Measurements from ENCODE around the gene MAP3K5. TPM values are rescaled to one million over a fixed set of nuclear protein-coding genes. Genes with fewer than 3 reads are reported as not detected.

MAP3K5 gene
- polyA plus RNA-seq, 1 experiment: 2.5 TPM

DNA sequence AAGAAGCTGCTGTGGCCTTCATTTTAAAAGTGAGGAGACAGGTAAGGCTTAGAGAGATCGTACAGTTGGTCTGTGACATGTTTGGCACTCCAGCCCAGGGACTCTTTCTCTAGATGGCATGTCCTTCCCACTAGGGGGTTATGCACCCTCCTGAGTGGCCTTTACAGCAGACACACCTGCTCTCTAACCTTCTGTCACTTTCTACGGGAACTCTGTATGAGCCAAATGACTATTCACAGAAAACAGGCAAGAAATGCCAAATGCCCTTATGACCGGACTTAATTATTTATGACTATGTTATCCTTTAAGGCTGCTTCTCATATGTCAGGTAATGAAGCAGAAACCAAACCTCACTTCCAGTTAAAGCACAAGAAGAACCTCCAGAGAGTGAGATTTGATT, 91.2 kb downstream of the MAP3K5 start:
- ChIA-PET POLR2A (no interaction called here), CTCF (interaction anchor here (0.7 kb wide), 1 partner anchor 16 kb away, joined by 3 read pairs; no protein-coding TSS in a partner anchor)
- Histone ChIP-seq H3K27me3 (ENCODE audit: control insufficient read depth, insufficient read depth, low read length) (no peaks in the 10 kb centered on the region), H3K36me3 (ENCODE audit: control insufficient read depth, insufficient read depth, low read length) (no peaks in the 10 kb centered on the region), H3K4me3 (ENCODE audit: low read depth, low read length) (no peak overlapping the region)
- TF ChIP-seq, protein P1, sequence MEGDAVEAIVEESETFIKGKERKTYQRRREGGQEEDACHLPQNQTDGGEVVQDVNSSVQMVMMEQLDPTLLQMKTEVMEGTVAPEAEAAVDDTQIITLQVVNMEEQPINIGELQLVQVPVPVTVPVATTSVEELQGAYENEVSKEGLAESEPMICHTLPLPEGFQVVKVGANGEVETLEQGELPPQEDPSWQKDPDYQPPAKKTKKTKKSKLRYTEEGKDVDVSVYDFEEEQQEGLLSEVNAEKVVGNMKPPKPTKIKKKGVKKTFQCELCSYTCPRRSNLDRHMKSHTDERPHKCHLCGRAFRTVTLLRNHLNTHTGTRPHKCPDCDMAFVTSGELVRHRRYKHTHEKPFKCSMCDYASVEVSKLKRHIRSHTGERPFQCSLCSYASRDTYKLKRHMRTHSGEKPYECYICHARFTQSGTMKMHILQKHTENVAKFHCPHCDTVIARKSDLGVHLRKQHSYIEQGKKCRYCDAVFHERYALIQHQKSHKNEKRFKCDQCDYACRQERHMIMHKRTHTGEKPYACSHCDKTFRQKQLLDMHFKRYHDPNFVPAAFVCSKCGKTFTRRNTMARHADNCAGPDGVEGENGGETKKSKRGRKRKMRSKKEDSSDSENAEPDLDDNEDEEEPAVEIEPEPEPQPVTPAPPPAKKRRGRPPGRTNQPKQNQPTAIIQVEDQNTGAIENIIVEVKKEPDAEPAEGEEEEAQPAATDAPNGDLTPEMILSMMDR (IDR thresholded peaks at IDR 0.05; ENCODE audit: insufficient read depth, low read depth, low read length): no peak
- no peak for DNase-seq (ENCODE audit: low read depth)

DNA sequence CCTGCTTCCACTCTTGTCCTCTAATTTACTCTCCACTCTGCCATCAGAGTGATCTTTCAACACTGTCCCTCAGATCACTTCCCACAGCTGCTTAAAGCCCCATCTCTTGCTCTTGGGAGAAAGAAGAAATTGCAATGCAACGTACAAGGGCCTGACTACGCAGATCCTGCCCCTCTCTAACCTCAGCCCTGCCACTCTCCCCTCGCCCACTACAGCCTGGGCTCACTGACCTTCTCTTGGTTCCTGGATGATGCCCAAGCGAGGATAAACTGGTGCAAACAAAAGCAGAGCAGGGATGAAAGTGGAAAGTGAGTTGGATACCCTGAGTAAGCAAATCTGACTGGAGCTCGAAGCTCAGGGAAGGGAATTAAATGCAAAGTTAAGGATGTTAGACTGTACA, 92.9 kb downstream of the MAP3K5 start:
- Histone ChIP-seq H3K4me3 (ENCODE audit: low read depth, low read length) (no peak overlapping the region), H3K27me3 (ENCODE audit: control insufficient read depth, insufficient read depth, low read length) (no peaks in the 10 kb centered on the region), H3K36me3 (ENCODE audit: control insufficient read depth, insufficient read depth, low read length) (no peaks in the 10 kb centered on the region)
- ChIA-PET POLR2A (no interaction called here), CTCF (interaction anchor here (1.6 kb wide), 1 partner anchor 12 kb away, joined by 5 read pairs; no protein-coding TSS in a partner anchor)
- TF ChIP-seq, protein P1 (IDR thresholded peaks at IDR 0.05; ENCODE audit: insufficient read depth, low read depth, low read length): no peak
- no peak for DNase-seq (ENCODE audit: low read depth)

DNA sequence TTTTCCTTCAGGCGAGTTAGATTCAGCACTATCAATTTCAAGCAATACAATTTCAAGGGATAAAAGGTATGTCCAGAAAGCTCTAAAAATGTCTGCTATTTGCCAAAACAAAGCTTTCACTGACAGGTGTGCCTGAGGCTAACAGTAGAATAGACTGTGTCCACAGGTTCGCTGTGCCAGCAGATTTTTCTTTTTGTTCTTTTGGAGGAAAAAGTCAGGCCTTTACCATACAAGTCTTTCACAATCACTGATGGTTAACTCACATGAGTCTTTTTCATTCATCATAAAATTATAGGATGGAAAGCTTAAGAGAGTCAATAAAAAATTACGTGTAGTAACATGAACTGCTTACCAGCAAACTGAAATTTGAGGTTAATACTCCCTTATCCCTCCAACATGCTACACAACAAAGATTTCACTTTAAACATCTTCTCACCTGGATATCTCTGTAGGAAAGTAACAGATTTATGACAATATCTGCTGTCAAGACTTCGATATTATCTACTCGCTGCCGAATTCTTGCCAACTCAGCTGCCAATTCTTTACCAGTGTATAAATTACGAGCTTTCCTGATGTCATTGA, 95.4 kb downstream of the MAP3K5 start:
- DNase-seq (ENCODE audit: low read depth): no peak
- TF ChIP-seq, protein P1 (IDR thresholded peaks at IDR 0.05; ENCODE audit: insufficient read depth, low read depth, low read length): no peak
- Histone ChIP-seq H3K36me3 (ENCODE audit: control insufficient read depth, insufficient read depth, low read length) (no peaks in the 10 kb centered on the region), H3K4me3 (ENCODE audit: low read depth, low read length) (no peak overlapping the region), H3K27me3 (ENCODE audit: control insufficient read depth, insufficient read depth, low read length) (no peaks in the 10 kb centered on the region)
- CTCF ChIA-PET: no interaction called here
- POLR2A ChIA-PET: no interaction called here

DNA sequence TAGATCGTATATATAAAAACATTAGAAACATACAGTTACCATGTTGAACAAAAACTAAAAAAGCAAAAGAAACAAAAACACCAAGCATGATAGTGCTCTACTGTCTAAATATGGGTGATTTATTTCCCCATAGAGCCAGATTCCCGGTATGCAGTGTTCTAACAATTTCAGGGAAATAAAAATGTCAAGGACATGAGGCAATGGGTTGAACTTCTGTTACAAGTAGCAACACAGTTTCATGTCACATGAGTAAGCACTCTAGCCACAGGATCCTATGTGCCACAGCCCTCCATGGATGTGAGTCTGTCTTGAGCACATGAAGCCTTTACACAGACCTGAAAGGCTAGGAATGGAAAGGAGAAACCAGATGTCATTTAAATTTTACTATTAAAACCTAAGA, 96.0 kb downstream of the MAP3K5 start:
- no peaks in the 10 kb centered on the region for H3K27me3 ChIP-seq (ENCODE audit: control insufficient read depth, insufficient read depth, low read length)
- no peaks in the 10 kb centered on the region for H3K36me3 ChIP-seq (ENCODE audit: control insufficient read depth, insufficient read depth, low read length)
- TF ChIP-seq, protein P1 (IDR thresholded peaks at IDR 0.05; ENCODE audit: insufficient read depth, low read depth, low read length): no peak
- no peak overlapping the region for H3K4me3 ChIP-seq (ENCODE audit: low read depth, low read length)
- ChIA-PET CTCF (no interaction called here), POLR2A (no interaction called here)
- no peak for DNase-seq (ENCODE audit: low read depth)

DNA sequence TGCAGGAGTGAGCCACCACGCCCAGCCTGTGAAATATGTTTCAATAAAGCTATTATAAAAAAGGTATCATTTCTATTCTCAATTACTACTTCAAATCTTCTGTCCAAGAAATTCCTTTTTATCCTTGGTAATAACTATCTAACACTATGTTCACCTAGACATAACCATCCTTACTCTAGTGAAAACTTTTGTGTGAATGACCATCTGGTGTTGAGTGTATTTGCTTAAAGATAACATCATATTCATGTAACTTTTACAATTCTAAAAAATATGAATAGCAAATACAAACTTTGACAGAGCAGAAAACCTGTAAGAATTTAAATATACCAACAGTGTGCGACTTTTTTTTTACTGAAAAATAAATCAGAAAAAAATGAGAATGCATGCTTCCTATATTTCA, 96.9 kb downstream of the MAP3K5 start:
- TF ChIP-seq, protein P1 (IDR thresholded peaks at IDR 0.05; ENCODE audit: insufficient read depth, low read depth, low read length): no peak
- ChIA-PET CTCF (no interaction called here), POLR2A (no interaction called here)
- DNase-seq (ENCODE audit: low read depth): no peak
- no peaks in the 10 kb centered on the region for H3K36me3 ChIP-seq (ENCODE audit: control insufficient read depth, insufficient read depth, low read length)
- H3K4me3 ChIP-seq (ENCODE audit: low read depth, low read length): no peak overlapping the region
- H3K27me3 ChIP-seq (ENCODE audit: control insufficient read depth, insufficient read depth, low read length): no peaks in the 10 kb centered on the region
